H9 (cell line): Measurements from ENCODE around the gene DIP2C. TPM values are rescaled to one million over a fixed set of nuclear protein-coding genes. Genes with fewer than 3 reads are reported as not detected.

Experiments
- DNase-seq: peaks from one replicate; pipeline ENCODE4 v3.0.0-alpha.2; 2017
- H2AFZ ChIP-seq: one replicate; pipeline ENCODE4 v1.6.1; 2013; ENCODE audit warnings: mild to moderate bottlenecking, low read length, control low read depth, moderate library complexity
- H2AK5ac ChIP-seq: 2 replicates; pipeline ENCODE4 v1.6.1; 2013; ENCODE audit warnings: low read length, control low read depth, mixed read lengths; ENCODE audit not compliant: insufficient read length
- H2BK120ac ChIP-seq: one replicate; pipeline ENCODE4 v1.6.1; 2013; ENCODE audit warnings: low read depth, mild to moderate bottlenecking, low read length, control low read depth, inconsistent platforms; ENCODE audit not compliant: poor library complexity, severe bottlenecking
- H2BK12ac ChIP-seq: 2 replicates; pipeline ENCODE4 v1.6.1; 2013; ENCODE audit warnings: low read length, control low read depth, mixed read lengths, low read depth; ENCODE audit not compliant: insufficient read length
- H2BK15ac ChIP-seq: 2 replicates; pipeline ENCODE4 v1.6.1; 2013; ENCODE audit warnings: low read depth, low read length, control low read depth
- H2BK20ac ChIP-seq: one replicate; pipeline ENCODE4 v1.6.1; 2013; ENCODE audit warnings: low read depth, mild to moderate bottlenecking, low read length, control low read depth, inconsistent platforms; ENCODE audit not compliant: poor library complexity, severe bottlenecking
- H2BK5ac ChIP-seq: 2 replicates; pipeline ENCODE4 v1.6.1; 2013; ENCODE audit warnings: low read length, control low read depth, mixed read lengths; ENCODE audit not compliant: insufficient read length
- H3K14ac ChIP-seq: 2 replicates; pipeline ENCODE4 v1.6.1; 2013; ENCODE audit warnings: low read length, control low read depth; ENCODE audit not compliant: insufficient read depth
- H3K18ac ChIP-seq: 2 replicates; pipeline ENCODE4 v1.6.1; 2013; ENCODE audit warnings: low read depth, mild to moderate bottlenecking, mixed read lengths, low read length, control low read depth; ENCODE audit not compliant: insufficient read length
- H3K23ac ChIP-seq: 2 replicates; pipeline ENCODE4 v1.6.1; 2013; ENCODE audit warnings: low read length, control low read depth, mixed read lengths, low read depth; ENCODE audit not compliant: insufficient read length
- H3K23me2 ChIP-seq: 2 replicates; pipeline ENCODE4 v1.6.1; 2013; ENCODE audit warnings: low read depth, mild to moderate bottlenecking, mixed read lengths, low read length, control low read depth; ENCODE audit not compliant: insufficient read length, poor library complexity, severe bottlenecking
- H3K27ac ChIP-seq: 2 replicates; pipeline ENCODE4 v1.5.1; 2013; ENCODE audit warnings: low read length, control low read depth, mixed read lengths, low read depth; ENCODE audit not compliant: insufficient read length
- H3K27me3 ChIP-seq: 2 replicates; pipeline ENCODE4 v1.6.1; 2013; ENCODE audit warnings: low read length, control low read depth, inconsistent platforms; ENCODE audit not compliant: insufficient read depth
- H3K4ac ChIP-seq: 2 replicates; pipeline ENCODE4 v1.6.1; 2013; ENCODE audit warnings: low read depth, mild to moderate bottlenecking, control low read depth, inconsistent platforms, low read length, moderate library complexity
- H3K4me1 ChIP-seq: 2 replicates; pipeline ENCODE4 v1.6.1; 2013; ENCODE audit warnings: low read length, control low read depth, inconsistent platforms; ENCODE audit not compliant: insufficient read depth
- H3K4me2 ChIP-seq: 2 replicates; pipeline ENCODE4 v1.6.1; 2013; ENCODE audit warnings: low read length, control low read depth, mixed read lengths; ENCODE audit not compliant: insufficient read length, insufficient read depth
- H3K56ac ChIP-seq: 2 replicates; pipeline ENCODE4 v1.6.1; 2013; ENCODE audit warnings: low read depth, mild to moderate bottlenecking, mixed read lengths, low read length, control low read depth; ENCODE audit not compliant: insufficient read length
- H3K79me1 ChIP-seq: 2 replicates; pipeline ENCODE4 v1.6.1; 2013; ENCODE audit warnings: low read depth, mild to moderate bottlenecking, moderate library complexity, low read length, control low read depth, inconsistent platforms; ENCODE audit not compliant: insufficient read depth, poor library complexity, severe bottlenecking
- H3K79me2 ChIP-seq: 2 replicates; pipeline ENCODE4 v1.6.1; 2013; ENCODE audit warnings: low read length, control low read depth, inconsistent platforms; ENCODE audit not compliant: insufficient read depth
- H3K9ac ChIP-seq: 2 replicates; pipeline ENCODE4 v1.6.1; 2013; ENCODE audit warnings: low read length, control low read depth, mixed read lengths; ENCODE audit not compliant: insufficient read length; ENCODE audit errors: extremely low read depth
- H3K9me3 ChIP-seq: one replicate; pipeline ENCODE4 v1.6.1; 2013; ENCODE audit warnings: low read depth, low read length, inconsistent platforms; ENCODE audit not compliant: control insufficient read depth
- H3T11ph ChIP-seq: one replicate; pipeline ENCODE4 v1.6.1; 2013; ENCODE audit warnings: mild to moderate bottlenecking, low read length, control low read depth, inconsistent platforms
- H4K20me1 ChIP-seq: one replicate; pipeline ENCODE4 v1.6.1; 2013; ENCODE audit not compliant: control insufficient read depth, insufficient read length, insufficient read depth
- H4K5ac ChIP-seq: 2 replicates; pipeline ENCODE4 v1.6.1; 2013; ENCODE audit warnings: low read depth, mild to moderate bottlenecking, mixed read lengths, low read length, control low read depth; ENCODE audit not compliant: insufficient read length
- H4K8ac ChIP-seq: replicated peaks from 2 replicates; pipeline ENCODE4 v1.6.1; 2013; ENCODE audit warnings: low read length, control low read depth, mixed read lengths, low read depth; ENCODE audit not compliant: insufficient read length
- H4K91ac ChIP-seq: 2 replicates; pipeline ENCODE4 v1.6.1; 2013; ENCODE audit warnings: low read depth, mild to moderate bottlenecking, moderate library complexity, mixed read lengths, low read length, control low read depth; ENCODE audit not compliant: insufficient read length
- H3K27ac Mint-ChIP-seq, 3 experiments: 2 replicates in 2 of 3; 3 replicates in 1 of 3; pipeline ENCODE4 v1.8.0; 2020 to 2021; ENCODE audit warnings: mixed read lengths in 3 of 3, mild to moderate bottlenecking in 1 of 3, moderate library complexity in 1 of 3
- H3K27me3 Mint-ChIP-seq: 2 replicates; pipeline ENCODE4 v1.8.0; 2021; ENCODE audit warnings: low read depth, mild to moderate bottlenecking, moderate library complexity, mixed read lengths
- H3K36me3 Mint-ChIP-seq, 3 experiments: 2 replicates in 2 of 3; 3 replicates in 1 of 3; pipeline ENCODE4 v1.8.0; 2020 to 2021; ENCODE audit warnings: low read depth in 3 of 3, mixed read lengths in 3 of 3; ENCODE audit not compliant: insufficient read depth in 1 of 3
- H3K4me1 Mint-ChIP-seq, 2 experiments: 2 replicates each; pipeline ENCODE4 v1.8.0; 2020; ENCODE audit warnings: mixed read lengths in 2 of 2
- H3K4me3 Mint-ChIP-seq, 2 experiments: 2 replicates in 1 of 2; 3 replicates in 1 of 2; pipeline ENCODE4 v1.8.0; 2020 to 2021; ENCODE audit warnings: mild to moderate bottlenecking in 2 of 2, mixed read lengths in 2 of 2, moderate library complexity in 1 of 2
- H3K9me3 Mint-ChIP-seq, 2 experiments: 2 replicates in 1 of 2; 3 replicates in 1 of 2; pipeline ENCODE4 v1.8.0; 2020; ENCODE audit warnings: mild to moderate bottlenecking in 2 of 2, mixed read lengths in 2 of 2, moderate library complexity in 1 of 2
- WGBS: extraction: QIAGEN DNeasy Blood & Tissue Kit; methylation state at CpG from one replicate; pipeline ENCODE4 v1.1.7; 2013; ENCODE audit warnings: missing lambda C conversion rate, low lambda C conversion rate, mixed read lengths; ENCODE audit not compliant: insufficient read length; ENCODE audit errors: extremely low coverage; 5-methylcytosine and 5-hydroxymethylcytosine counted together
- total RNA-seq: library from RNA; stranded (reverse); gene quantifications from 2 replicates; pipeline ENCODE4 v1.2.1, GENCODE V29; 2021
- TF ChIP-seq, protein P1 (sequence below): fragments of 200-600 bp; sonication (generic); conservative IDR thresholded peaks from 3 replicates; pipeline ENCODE4 v1.8.0; 2021; ENCODE audit warnings: antibody characterized with exemption, mild to moderate bottlenecking

The DIP2C gene
- total RNA-seq, 1 experiment from 2014 or later = 7.9 TPM

DNA sequence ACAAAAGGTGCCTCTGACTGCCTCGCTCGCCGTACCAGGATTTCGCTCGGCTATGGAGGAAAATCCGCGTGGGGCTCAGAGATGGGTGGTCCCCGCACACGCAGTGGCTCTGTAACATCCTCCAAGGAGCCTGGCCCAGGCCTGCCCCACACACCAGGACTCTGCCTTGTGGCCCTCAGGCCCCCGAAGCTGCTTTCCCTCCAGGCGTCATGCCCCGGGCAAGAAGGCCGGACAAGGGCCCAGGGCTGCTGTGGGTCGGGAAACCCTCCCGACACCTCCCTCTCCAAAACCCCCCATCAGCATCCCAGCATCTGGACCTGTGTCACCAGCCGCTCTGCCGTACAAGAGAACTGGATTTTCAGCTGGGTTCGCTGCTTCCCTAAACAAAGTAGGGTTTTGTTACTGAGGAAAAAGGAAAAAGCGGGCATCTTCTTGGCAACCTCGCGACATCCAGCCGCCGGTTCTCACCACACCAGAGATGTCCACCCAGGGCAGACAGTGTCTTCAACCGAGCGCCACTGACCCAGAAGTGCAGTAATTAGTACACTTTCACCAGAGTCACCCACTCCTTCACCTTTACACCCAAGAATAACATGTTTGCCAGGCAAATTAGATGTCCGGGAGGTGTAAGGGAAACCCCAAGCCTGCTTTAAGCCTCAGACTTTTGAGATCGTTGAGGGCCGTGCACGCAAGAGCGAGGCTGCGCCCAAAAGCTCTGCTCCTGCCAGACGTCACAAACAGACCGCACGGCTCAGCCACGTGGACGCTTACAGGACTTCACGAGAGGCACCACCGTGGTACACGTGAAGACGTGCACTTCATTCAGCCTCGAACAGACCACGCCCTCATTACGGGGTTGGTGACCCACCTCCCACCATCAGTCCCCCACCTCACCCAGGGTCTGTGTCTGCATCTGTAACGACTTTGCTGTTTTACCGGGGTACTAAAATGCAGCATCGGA, 62.2 kb downstream of the DIP2C start:
- Histone ChIP-seq H3K79me1 (no peaks in the 10 kb centered on the region), H2BK12ac (no peak overlapping the region), H2BK15ac (no peak overlapping the region), H3K9me3 (no peaks in the 10 kb centered on the region), H4K8ac (no peak overlapping the region), H3K4me2 (no peak overlapping the region), H3K79me2 (no peaks in the 10 kb centered on the region; the same call in 1 of the 2 replicates), H3K4me1 (peaks cover 7% of the 10 kb centered on the region; the same call in 1 of the 2 replicates), H3K56ac (no peak overlapping the region), H3K4ac (no peak overlapping the region), H3K27ac (no peak overlapping the region), H2AK5ac (no peak overlapping the region), H4K91ac (no peak overlapping the region), H2BK20ac (no peak overlapping the region), H3T11ph (no peak overlapping the region), H2BK120ac (no peak overlapping the region), H3K27me3 (no peaks in the 10 kb centered on the region), H2AFZ (no peak overlapping the region), H3K18ac (no peak overlapping the region), H4K20me1 (peaks cover 2% of the 10 kb centered on the region), H3K23ac (no peak overlapping the region), H4K5ac (no peak overlapping the region), H2BK5ac (no peak overlapping the region), H3K14ac (no peak overlapping the region), H3K9ac (no peak overlapping the region), H3K23me2 (no peaks in the 10 kb centered on the region)
- no CpG with 5 or more reads among the region's 46 CpGs for WGBS
- Mint-ChIP-seq H3K36me3 (peaks cover 0 to 3% (median 0%) of the 10 kb centered on the region in 3 experiments; a peak in 1 of 7 replicates), H3K27me3 (no peaks in the 10 kb centered on the region; the same call in 1 of the 2 replicates), H3K4me1 (peaks cover 28 to 43% of the 10 kb centered on the region in 2 experiments), H3K9me3 (no peaks in the 10 kb centered on the region), H3K27ac (peak overlapping the region in 2 of 3 experiments; percentile 23 to 40; a peak in 2 of 7 replicates), H3K4me3 (no peak overlapping the region)
- TF ChIP-seq, protein P1, sequence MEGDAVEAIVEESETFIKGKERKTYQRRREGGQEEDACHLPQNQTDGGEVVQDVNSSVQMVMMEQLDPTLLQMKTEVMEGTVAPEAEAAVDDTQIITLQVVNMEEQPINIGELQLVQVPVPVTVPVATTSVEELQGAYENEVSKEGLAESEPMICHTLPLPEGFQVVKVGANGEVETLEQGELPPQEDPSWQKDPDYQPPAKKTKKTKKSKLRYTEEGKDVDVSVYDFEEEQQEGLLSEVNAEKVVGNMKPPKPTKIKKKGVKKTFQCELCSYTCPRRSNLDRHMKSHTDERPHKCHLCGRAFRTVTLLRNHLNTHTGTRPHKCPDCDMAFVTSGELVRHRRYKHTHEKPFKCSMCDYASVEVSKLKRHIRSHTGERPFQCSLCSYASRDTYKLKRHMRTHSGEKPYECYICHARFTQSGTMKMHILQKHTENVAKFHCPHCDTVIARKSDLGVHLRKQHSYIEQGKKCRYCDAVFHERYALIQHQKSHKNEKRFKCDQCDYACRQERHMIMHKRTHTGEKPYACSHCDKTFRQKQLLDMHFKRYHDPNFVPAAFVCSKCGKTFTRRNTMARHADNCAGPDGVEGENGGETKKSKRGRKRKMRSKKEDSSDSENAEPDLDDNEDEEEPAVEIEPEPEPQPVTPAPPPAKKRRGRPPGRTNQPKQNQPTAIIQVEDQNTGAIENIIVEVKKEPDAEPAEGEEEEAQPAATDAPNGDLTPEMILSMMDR = no peak
- DNase-seq = no peak
